Measurements from ENCODE around the gene LSM6.

Gene LSM6

DNA sequence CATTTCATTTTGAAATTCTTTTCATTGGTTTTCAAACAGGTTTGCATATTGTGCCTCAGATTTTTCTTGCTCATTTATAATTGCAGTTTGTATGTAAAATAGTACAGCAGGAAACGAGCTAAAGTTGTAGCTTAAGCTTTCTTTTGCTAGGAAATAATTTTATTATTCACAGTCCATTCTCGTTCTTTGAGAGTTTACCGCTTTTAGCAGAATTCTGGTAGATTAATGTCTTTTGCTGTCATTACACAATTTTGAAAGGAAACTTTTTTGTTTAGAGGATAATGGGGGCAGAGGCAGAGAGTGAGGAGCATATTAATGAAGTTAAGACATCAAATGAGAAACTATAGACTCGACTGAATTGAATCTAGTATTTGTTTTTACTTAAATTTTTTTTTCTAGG, 10.5 kb downstream of the LSM6 start:
- no peak for DNase-seq (ENCODE audit: low read depth in 2 of 2)

DNA sequence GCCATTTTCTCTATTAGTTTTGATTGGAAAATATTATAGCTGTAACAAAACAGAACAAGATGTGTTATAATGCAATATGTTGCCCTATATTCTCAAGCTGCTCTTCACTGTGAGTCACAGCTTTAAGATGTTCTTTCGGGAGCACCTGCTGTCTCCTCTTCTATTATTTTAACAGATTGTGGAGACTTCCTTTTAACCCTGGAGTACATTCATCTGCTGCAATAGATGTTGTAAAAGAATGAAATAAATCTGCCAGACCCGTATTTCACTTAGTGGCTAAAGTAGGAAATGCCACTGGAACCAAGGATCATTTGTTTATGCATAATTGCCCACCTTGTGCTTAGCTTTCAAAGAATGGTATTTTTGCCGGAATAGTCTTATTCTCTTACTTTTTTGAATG, 11.1 kb downstream of the LSM6 start:
- no peak for DNase-seq (ENCODE audit: low read depth in 2 of 2)

DNA sequence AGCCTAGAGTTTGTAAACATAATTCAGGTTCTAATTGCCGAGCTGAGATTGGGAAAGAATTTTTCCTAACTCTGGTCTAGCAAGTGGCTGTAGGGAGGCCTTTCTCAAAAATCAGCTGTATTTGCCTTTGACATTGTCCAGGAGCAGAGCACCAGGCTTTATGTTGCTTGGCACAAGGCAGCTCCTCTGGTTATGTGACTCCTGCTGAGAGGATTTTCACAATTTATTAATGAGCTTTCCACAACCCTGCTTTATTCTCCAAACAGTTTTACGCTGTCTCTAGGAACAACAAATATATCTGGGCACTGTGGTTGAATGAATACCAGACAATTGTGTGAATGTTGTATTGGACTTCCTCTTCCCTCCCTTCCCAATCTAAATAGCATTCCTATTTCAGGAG, 14.9 kb downstream of the LSM6 start:
- no peak for DNase-seq (ENCODE audit: low read depth in 2 of 2)

DNA sequence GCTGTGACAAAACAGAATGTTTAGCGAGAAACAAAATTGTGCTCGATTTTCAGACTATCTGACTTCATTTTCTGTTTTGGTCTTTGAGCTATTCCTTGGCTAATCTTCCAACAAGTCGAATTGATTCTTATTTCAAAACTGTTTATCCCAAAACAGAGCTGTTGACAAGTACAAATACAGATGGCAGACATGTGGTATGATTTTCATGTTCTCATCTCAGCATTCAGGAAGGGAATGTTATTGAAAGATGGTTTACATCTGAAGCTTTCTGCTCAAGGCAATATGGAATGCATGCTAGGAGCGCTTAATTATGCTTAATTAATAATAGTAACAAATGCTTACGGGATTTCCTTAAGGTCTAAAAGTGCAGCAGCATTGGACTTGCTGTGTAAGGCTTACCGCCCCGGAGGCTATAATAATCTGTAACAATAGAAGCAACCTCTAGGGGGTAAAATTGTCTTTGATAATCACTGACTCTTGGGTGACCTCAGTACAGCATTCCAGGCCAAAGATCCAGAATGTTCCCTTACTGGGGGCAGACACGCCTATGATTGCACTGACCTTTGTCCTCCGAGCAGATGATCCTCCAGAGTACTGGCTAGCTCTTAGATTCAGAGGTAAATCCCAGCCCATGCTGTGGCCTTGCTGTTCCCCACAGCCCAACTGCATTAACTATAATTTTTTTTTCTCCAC, 16.4 kb downstream of the LSM6 start:
- DNase-seq (ENCODE audit: low read depth in 2 of 2), result no peak

DNA sequence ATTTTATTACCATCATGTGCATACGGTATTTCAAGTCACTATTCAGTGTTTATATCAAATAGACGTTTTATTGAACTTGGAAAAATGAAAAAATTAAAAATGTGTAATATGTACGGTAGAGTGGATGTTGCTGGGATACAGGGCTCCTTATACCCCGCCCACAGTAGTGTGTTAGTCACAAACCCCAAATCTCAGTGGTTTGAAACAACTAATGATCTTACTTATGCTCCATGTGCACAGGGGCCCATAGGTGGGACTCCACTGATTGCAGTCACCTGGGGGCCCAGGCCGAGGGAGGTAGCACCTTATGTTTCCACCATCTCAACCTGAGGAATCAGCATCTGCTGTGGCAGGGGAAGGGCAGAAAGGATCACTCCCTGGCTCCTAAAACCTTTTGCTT, 18.1 kb downstream of the LSM6 start:
- no peak for DNase-seq (ENCODE audit: low read depth in 2 of 2)

DNA sequence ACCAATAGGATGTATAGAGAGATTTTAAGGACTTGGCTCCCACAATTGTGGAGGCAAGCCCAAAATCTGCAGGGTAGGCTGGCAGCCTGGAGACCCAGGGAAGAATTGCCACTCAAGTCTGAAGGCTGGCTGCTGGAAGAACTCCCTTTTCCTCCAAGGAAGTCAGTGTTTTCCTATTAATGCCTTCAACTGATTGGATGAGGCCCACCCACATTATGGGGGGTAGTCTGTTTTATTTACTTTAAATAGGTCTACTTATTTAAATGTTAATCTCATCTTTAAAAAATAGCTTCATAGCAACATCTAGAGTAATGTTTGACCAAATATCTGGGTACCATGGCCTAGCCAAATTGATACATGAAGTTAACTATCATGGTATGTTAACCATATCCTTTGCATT, 18.7 kb downstream of the LSM6 start:
- no peak for DNase-seq (ENCODE audit: low read depth in 2 of 2)

DNA sequence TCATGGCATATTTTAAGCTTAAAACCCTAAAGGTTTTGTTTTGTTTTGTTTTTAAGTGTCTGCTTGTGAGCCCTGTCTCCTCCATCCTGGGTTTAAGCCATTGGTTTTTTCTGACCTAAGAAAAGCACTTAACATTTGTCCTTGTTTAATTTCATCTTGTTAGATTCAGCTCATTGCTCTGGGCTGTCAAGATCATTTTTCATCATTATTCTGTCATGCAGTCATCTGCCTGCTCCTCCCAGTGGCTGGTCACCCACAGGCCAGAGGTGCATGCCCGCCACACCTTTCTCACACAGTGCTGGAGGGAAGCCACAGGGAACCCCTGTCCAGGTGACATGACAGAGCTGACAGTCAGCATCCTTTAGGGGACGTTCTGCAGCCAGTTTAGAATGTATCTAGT, 27.1 kb downstream of the LSM6 start:
- DNase-seq (ENCODE audit: low read depth in 2 of 2), result no peak

DNA sequence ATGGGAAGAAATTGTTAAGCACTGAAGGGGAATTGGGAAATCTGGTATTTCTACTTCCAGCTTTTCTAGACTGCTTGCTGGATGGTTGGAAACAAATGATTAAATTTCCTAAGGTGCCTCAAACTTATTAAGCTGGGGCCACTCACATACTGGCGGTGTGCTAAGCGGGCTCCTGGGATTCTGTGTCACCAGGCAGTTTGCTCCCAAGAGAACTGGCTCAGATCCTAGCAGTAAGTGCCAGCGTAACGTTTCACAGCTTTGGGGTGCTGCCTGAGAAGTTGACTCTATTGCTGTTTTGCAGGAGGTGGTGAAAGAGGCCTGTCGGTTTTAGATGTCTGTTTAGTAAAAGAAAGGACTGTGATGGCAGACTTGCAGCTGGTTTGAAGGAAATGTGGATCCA, 31.9 kb downstream of the LSM6 start:
- no peak for DNase-seq (ENCODE audit: low read depth in 2 of 2)

DNA sequence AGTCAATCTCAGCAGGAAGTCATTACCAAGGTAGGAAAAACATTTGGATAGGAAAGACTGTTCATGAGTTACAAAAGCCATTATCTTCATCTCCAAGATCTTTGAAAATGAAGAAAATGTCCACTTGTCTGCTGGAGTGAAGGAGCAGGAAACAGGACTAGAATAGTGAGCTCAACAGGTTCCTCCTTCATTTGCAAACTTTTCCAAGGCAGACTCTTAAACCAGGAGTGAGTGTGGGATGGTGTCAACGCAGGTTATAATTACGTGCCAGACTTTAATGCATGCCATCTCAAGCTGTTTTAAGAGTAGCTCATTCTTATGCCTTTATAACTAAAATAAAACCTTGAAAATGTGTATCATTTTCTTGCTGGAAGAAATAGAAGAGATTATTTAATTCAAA, 35.4 kb downstream of the LSM6 start:
- DNase-seq (ENCODE audit: low read depth in 2 of 2), result no peak

DNA sequence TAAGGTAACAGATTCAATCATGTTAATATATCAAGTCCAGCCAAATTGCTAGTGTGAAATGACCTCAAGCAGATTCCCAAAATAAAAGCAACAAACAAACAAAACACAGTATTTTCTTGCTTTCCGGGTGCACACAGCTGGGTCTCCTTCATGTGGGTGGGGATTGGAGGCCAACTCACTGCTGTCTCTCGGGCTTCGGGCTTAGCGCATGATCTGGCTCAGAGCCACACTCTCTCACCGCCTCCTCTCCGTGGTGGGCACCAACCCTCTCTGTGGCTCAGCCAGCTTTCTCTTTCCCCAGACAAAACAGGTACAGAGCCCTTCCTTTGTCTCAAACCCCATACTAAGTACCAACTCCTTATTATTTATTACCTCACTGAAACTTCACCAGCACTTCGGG, 35.9 kb downstream of the LSM6 start:
- DNase-seq (ENCODE audit: low read depth in 2 of 2), result no peak

DNA sequence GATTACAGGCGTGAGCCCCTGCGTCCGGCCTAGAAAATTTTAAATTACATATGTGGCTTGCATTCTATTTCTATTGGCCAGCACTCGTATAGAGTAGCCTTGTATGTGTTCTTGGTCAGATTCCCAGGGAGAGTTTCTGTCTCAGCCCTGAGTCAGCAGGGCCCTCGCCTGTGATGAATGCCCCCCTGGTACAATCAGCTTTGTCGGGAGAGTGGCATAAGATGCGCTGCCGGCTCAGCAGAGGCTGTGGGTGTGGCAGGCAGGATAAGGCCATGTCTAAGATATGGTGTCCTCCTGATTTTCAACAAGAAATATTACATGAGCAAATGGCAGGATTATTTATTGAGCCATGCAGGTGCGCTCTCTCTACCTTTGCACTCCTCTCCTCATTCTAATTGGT, 37.3 kb downstream of the LSM6 start:
- DNase-seq (ENCODE audit: low read depth in 2 of 2), result no peak

DNA sequence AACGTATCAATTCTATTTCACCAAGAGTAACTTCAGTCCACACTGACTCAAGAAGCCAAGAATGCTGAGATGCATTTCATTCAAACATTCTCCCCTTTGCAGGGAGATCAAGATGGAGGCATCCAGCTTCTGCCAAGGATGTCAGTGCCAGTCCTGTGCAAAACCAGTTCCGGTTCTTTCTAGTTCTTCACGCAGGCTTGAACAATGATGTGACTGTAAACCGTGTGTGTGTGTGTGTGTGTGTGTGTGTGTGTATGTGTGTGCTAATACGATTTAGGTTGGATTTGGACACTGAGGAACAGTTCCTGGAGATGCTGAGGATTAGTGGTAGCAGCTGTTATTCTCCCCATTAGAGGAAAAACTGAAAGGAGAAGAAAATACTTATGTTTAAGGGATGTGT, 38.7 kb downstream of the LSM6 start, which contains the start of gene REELD1:
TSS of gene REELD1 (plus strand) at position 301 of the 400 bp plus-strand sequence. CDS start 2,415 bp downstream, outside the sequence.
- DNase-seq (ENCODE audit: low read depth in 2 of 2), result no peak

DNA sequence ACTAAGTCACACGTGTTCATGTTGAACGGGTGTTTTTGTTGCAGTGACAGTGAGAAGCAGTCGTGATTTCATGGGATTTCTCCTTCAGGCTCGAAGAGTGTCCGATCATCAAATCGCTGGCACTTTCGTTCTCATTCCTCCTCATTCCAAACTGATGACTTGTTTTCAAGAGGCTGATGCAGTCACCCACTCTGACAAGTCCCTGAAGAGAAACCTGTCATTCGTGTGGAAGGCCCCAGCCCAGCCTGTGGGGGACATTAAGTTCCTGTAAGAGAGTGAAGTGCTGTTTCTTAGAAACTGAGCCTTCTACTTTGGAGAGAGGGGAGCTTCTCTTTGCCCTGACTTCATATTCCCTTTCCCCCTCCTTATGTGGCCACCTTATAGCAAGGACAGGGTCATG, 46.8 kb downstream of the LSM6 start:
- DNase-seq (ENCODE audit: low read depth in 2 of 2), result no peak

DNA sequence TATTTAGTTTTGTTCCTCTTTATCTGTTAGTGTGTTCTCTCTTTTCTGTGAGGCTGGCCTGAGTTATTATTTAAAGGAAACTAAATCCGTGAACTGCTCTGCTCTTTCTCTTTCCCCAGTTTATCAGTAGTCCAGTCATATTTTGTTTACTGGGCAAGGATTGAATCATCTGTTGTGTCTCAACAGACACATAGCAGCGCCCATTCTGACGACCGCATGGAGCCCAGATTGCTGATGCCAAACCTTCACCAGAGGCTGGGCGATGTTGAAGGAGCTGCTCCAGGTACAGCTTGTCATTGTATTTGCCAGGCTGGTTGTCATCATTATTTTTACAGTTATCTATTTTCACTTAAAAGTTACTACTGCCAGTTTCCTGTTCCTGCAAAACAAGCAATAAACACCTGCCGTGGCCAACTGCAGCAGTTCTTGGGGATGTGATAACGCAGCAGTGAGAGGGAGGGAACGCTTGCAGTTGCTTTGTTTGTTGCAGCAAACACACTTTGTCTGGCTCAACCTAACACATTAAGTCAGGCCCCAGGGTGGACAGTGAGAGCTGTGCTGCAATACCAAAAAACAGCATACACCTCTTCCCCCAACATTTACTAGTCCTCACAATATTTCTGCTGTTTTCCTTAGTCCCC, 48.9 kb downstream of the LSM6 start:
- no peak for DNase-seq (ENCODE audit: low read depth in 2 of 2)

DNA sequence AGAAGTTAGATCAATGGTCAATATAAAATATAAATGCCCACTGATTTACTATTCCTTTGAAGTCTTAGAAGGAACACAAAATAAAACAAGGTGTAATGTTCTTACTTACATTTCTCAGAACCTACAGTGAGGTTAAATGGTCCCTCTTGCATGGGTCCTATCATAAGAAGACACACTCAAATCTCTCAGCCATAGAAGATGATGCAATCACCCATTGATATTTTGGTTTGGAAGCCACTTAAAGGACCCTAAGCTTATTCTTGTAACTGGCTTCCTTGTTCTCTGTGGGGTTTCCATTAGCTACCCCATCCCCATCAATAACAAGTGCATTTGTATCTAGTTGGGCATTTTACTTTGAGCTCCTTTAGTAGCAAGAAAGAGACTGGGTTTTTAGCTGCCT, 53.9 kb downstream of the LSM6 start:
- no peak for DNase-seq (ENCODE audit: low read depth in 2 of 2)

DNA sequence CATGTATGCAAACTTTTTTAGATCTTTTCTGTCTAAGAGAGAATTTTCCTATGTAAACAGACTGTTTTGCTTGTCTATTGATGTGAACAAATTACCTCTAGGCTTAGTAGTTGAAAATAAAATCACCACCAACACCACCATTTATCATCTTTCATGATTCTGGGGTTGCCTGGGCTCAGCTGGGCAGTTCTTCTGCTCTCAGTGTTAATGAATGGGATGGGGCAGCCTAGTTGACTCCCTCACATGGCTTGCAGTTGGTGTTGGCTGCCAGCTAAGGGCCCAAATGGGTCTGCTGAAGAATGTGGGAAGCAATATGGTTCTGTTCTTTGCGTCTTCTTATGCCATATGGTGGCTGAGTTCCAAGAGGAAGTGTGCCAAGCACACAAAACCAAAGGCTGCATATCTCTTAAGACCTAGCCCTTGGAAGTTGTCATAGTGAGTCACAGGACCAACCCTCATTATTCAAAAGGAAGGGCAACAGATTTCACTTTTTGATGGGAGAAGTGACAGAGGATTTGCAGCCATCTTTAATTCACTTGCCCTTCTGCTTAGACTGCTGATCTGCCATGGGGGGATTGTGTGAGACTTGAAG, 56.7 kb downstream of the LSM6 start:
- no peak for DNase-seq (ENCODE audit: low read depth in 2 of 2)

DNA sequence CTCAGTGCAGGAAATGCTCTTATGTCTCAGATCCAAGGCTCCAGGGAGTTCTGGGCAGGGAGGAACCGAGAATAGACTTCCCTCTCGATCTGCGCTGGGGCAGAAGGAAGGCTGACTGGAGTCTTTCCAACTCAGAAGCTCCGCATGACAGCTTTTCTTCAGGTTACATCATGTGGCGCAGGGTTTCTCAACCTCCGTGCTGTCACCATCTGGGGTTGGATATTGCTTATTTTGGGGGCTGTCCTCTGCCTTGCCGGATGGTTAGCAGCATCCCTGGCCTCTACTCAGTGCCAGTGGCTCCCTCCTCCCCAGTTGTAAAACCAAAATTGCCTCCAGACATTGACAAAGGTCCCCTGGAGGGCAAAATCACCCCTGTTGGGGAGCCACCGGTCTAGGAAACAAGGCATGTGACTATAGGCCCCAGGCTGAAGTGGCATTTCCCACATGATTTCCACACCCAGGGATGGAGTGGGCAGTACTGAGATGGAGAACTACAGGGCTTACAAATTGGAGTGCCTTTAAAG, 60.2 kb downstream of the LSM6 start:
- DNase-seq (ENCODE audit: low read depth in 2 of 2), result no peak

DNA sequence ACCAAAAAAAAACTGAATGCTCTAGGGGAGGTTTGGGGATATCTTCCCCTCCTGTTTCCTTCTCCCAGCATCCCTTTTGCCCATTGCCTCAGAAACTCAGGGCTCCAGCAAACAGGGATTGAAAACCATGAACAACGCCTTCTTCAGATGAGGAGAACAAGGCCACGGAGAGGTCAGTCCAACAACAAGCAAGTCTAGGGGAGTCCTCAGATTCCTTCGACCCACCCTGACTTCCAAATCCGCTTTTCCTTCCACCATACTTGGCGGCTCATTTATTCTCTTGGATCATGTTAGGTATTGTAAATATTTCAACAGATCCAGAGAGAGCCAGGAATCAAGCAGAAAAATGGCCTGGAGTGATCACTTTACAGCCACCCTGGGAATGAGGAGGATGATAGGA, 60.7 kb downstream of the LSM6 start:
- no peak for DNase-seq (ENCODE audit: low read depth in 2 of 2)

DNA sequence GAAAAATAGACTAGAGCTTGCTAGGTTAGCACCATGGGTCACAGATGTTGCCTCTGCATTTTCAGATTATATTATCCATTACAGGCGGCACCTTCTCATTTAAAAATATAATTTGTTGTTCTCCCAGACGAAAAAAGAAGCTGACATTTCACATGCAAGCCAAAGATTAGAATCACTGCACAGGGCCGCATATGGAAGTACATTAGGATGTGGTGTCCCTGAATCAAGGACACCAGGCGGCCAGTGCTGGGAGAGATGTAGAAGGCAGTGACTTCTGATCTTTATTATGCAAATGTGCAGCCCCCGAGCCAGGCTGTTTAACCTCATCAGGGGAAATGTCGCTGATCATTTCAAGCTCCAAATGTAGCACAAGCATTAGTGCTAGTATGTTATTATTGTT, 61.6 kb downstream of the LSM6 start:
- no peak for DNase-seq (ENCODE audit: low read depth in 2 of 2)

DNA sequence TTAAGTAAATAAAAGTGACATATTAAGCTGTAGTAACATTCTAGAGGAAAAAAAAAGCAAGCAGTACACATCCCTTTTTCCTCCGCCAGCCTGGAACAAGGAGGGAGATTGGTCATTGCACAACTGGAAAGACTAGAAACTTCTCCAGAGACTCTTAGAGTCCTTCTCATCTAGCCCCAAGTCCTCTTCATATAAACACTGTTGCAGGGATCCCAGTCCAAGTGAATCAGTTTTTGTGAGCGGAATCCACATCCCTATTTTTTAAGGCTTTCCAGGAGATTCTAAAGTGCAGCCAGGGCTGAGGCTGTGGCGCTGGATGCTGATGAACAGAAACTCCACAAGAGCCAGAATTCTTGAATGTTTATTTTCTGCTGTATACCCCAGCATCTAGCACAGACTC, 62.6 kb downstream of the LSM6 start:
- DNase-seq (ENCODE audit: low read depth in 2 of 2), result no peak
